Measurements from ENCODE around the gene DAAM2.

Gene DAAM2

GRCh38 chr6:39942903-39943580, 150.9 kb downstream of the DAAM2 start:
- no peak for DNase-seq (ENCODE audit: extremely low spot score)
- POLR2A ChIA-PET = no interaction called here
- CTCF ChIA-PET = no interaction called here
- TF ChIP-seq, protein P1, sequence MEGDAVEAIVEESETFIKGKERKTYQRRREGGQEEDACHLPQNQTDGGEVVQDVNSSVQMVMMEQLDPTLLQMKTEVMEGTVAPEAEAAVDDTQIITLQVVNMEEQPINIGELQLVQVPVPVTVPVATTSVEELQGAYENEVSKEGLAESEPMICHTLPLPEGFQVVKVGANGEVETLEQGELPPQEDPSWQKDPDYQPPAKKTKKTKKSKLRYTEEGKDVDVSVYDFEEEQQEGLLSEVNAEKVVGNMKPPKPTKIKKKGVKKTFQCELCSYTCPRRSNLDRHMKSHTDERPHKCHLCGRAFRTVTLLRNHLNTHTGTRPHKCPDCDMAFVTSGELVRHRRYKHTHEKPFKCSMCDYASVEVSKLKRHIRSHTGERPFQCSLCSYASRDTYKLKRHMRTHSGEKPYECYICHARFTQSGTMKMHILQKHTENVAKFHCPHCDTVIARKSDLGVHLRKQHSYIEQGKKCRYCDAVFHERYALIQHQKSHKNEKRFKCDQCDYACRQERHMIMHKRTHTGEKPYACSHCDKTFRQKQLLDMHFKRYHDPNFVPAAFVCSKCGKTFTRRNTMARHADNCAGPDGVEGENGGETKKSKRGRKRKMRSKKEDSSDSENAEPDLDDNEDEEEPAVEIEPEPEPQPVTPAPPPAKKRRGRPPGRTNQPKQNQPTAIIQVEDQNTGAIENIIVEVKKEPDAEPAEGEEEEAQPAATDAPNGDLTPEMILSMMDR (IDR thresholded peaks at IDR 0.05; ENCODE audit: control extremely low read depth, extremely low read depth, low read depth, missing control alignments) = no peak

DNA sequence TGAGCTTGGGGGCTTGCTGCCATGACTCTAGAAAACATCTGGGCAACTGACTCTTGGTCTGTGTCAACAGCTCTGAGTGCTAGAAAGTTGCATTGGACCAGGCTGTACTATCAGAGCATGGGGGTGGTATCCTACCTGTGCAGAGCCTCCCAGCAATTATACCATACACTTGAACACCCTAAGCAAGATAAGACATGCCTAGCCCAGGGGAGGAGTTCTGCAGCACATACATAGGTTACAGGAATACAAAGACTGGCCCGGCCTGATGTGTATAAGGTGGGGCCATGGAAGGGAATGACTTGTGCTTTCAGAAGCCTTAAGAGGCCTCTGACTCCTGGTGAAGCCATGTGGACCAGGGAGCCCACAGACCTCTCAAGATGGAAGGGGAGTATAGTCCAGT, 153.4 kb downstream of the DAAM2 start:
- CTCF ChIA-PET = interaction anchor here (1.2 kb wide), 1 partner anchor 364 kb away, joined by 3 read pairs; no protein-coding TSS in a partner anchor
- TF ChIP-seq, protein P1 (IDR thresholded peaks at IDR 0.05; ENCODE audit: control extremely low read depth, extremely low read depth, low read depth, missing control alignments) = no peak
- no peak for DNase-seq (ENCODE audit: extremely low spot score)
- POLR2A ChIA-PET = no interaction called here

DNA sequence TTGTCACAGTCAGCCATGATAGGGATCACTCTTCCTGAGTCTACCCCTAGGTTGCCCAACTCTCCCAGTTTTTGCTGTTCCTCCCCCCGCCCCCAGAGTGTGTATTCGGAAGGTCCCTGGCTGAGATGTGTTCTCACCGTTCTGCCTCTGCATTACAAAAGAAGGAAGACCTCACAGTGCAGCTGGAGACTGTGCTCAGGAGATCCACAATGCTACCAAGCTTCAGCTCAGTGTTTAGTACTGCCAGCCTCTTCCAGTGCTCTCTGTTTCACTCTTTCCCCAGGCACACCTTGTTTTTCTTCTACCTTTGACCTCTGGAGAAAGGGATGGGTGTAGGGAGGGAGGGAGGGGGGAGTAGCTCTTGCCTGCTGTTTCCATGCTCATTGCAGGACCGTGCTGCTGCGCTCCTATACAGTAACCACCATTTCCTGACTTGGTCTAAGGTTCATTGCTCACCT, 155.5 kb downstream of the DAAM2 start:
- POLR2A ChIA-PET = no interaction called here
- TF ChIP-seq, protein P1 (IDR thresholded peaks at IDR 0.05; ENCODE audit: control extremely low read depth, extremely low read depth, low read depth, missing control alignments) = no peak
- no peak for DNase-seq (ENCODE audit: extremely low spot score)
- CTCF ChIA-PET = no interaction called here

DNA sequence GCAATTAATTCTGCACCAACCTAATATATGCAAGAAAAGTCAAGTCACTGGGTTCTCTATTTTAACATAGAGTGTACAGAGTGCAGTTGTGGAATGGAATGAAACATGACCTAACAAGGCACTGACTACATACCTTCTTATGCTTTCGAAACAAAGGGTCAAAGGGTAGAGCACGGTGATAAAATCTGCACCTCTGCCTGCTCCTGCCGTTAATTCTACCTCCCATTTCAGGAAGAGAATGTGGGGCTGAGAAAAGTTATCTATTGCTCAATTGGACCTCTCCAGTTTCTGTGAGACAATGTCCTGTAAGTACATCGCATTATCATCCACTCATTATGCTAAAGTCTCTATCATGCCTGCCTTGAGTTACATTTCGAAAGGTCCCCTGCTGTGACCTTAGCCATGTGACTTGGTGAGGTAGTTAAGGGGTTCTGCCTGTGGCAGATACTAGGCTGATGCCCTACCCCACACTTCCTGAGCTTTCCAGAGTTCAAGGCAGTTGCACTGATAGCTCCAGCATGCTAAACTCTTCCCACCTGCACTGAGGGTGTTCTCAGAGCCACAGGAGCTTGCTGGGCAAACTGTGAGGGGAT, 156.1 kb downstream of the DAAM2 start:
- TF ChIP-seq, protein P1 (IDR thresholded peaks at IDR 0.05; ENCODE audit: control extremely low read depth, extremely low read depth, low read depth, missing control alignments) = no peak
- DNase-seq (ENCODE audit: extremely low spot score) = no peak
- ChIA-PET POLR2A (no interaction called here), CTCF (interaction anchor here (1.0 kb wide), 1 partner anchor 35 kb away, joined by 3 read pairs; no protein-coding TSS in a partner anchor)

DNA sequence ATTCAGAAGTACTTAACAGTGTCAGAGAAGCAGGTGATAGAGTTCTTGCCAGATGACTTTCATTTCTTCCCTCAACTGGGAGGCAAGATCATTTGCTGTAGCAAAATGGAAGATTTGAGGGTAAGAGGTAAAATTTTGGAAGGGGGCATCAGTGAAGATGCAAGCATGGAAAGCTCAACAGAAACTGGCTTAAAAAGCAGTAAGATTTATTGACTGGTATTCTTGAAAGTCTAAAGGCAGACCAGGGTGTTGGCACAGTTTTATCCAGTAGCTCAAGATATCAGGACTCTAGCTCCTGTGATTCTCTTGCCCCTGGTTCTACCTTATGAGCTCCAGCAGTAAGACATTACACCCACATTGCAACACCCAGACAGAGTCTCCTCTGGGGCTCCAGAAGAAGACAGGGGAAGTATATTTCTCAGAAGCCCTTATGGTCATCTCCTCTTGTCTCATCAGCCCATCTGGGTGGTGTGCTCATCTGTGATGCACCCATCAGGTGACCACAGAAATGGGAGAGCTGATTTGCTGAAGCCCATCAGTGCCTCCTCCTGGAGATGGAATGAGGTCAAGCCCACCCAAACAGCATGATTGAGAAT, 158.0 kb downstream of the DAAM2 start:
- no peak for DNase-seq (ENCODE audit: extremely low spot score)
- ChIA-PET CTCF (no interaction called here), POLR2A (no interaction called here)
- TF ChIP-seq, protein P1 (IDR thresholded peaks at IDR 0.05; ENCODE audit: control extremely low read depth, extremely low read depth, low read depth, missing control alignments) = no peak

- ChIA-PET CTCF (no interaction called here), POLR2A (no interaction called here)
- no peak for DNase-seq (ENCODE audit: extremely low spot score)
- TF ChIP-seq, protein P1 (IDR thresholded peaks at IDR 0.05; ENCODE audit: control extremely low read depth, extremely low read depth, low read depth, missing control alignments) = no peak
Measured at GRCh38 chr6:39951191-39951590, 159.0 kb downstream of the DAAM2 start.

Data from GM10248 (cell line).